K562 (cell line): ENCODE data around the gene LRRC75A. TPM values are rescaled to one million over a fixed set of nuclear protein-coding genes. Genes with fewer than 3 reads are reported as not detected.

Experiments used
- ARID1B ChIP-seq: fragments of 450-650 bp; IDR thresholded peaks from 2 replicates; pipeline ENCODE4 v1.6.1; 2016; ENCODE audit warnings: antibody characterized with exemption, mild to moderate bottlenecking, inconsistent platforms
- DACH1 ChIP-seq: fragments of 450-650 bp; IDR thresholded peaks from 2 replicates; pipeline ENCODE4 v1.6.1; 2018; ENCODE audit not compliant: partially characterized antibody
- EHMT2 ChIP-seq: fragments of 450-650 bp; IDR thresholded peaks from 2 replicates; pipeline ENCODE4 v1.6.1; 2018; ENCODE audit warnings: antibody characterized with exemption
- EP300 ChIP-seq: IDR thresholded peaks from 2 replicates; pipeline ENCODE4 v1.6.1; 2012; ENCODE audit warnings: low read length, improper control_type of control experiment
- ESRRA ChIP-seq: fragments of 450-650 bp; IDR thresholded peaks from 2 replicates; pipeline ENCODE4 v1.6.1; 2014; ENCODE audit warnings: low read depth, mild to moderate bottlenecking, moderate library complexity, borderline replicate concordance
- ETV1 ChIP-seq: fragments of 450-650 bp; conservative IDR thresholded peaks from 2 replicates; pipeline ENCODE4 v1.6.1; 2016; ENCODE audit warnings: missing genetic modification characterization, control low read depth, low read depth, missing compliant biosample characterization
- FOSL1 ChIP-seq: fragments of 200-800 bp; sonication (Bioruptor generic); conservative IDR thresholded peaks from 2 replicates; pipeline ENCODE4 v1.6.1; 2016; ENCODE audit warnings: missing genetic modification characterization, missing compliant biosample characterization
- GABPA ChIP-seq: fragments of 200-800 bp; sonication (Bioruptor generic); conservative IDR thresholded peaks from 2 replicates; pipeline ENCODE4 v1.6.1; 2016; ENCODE audit warnings: low read depth, missing genetic modification characterization, missing compliant biosample characterization
- GABPB1 ChIP-seq: sonication (generic); formaldehyde crosslinking; IDR thresholded peaks from 2 replicates; pipeline ENCODE4 v1.8.0; 2022; ENCODE audit warnings: mild to moderate bottlenecking, missing genetic modification reagents
- HOMEZ ChIP-seq: fragments of 250-450 bp; sonication (Bioruptor Pico); IDR thresholded peaks from 2 replicates; pipeline ENCODE4 v1.4.0; 2020; ENCODE audit warnings: mild to moderate bottlenecking, moderate library complexity
- JUN ChIP-seq, 2 experiments: sonication (generic) in 1 of 2; formaldehyde crosslinking in 1 of 2; IDR thresholded peaks; 2 replicates each; pipeline versions ENCODE4 v1.6.1 to v1.8.0; 2012 to 2022; ENCODE audit warnings: borderline replicate concordance in 2 of 2, mild to moderate bottlenecking in 2 of 2, improper control_type of control experiment in 1 of 2, low read depth in 1 of 2, low read length in 1 of 2, missing genetic modification reagents in 1 of 2
- KLF16 ChIP-seq: IDR thresholded peaks from 2 replicates; pipeline ENCODE4 v1.6.1; 2016; ENCODE audit warnings: antibody characterized with exemption
- KLF6 ChIP-seq: fragments of 250-450 bp; sonication (Bioruptor Pico); IDR thresholded peaks from 2 replicates; pipeline ENCODE4 v1.4.0; 2020; ENCODE audit warnings: mild to moderate bottlenecking, moderate library complexity, borderline replicate concordance
- NCOA4 ChIP-seq: fragments of 450-650 bp; IDR thresholded peaks from 2 replicates; pipeline ENCODE4 v1.6.1; 2018; ENCODE audit warnings: mild to moderate bottlenecking; ENCODE audit not compliant: partially characterized antibody
- NR3C1 ChIP-seq: sonication (generic); formaldehyde crosslinking; IDR thresholded peaks from 2 replicates; pipeline ENCODE4 v1.8.1; 2022; ENCODE audit warnings: missing genetic modification reagents
- SMAD4 ChIP-seq: fragments of 250-450 bp; sonication (Bioruptor Pico); conservative IDR thresholded peaks from 2 replicates; pipeline ENCODE4 v1.8.0; 2021; ENCODE audit warnings: inconsistent platforms, mild to moderate bottlenecking, moderate library complexity
- U2AF1 ChIP-seq: fragments of 200-400 bp; formaldehyde crosslinking; optimal IDR thresholded peaks from 2 replicates; pipeline ENCODE3; 2017; ENCODE audit warnings: mild to moderate bottlenecking, low read depth, low read length, moderate library complexity
- ZNF318 ChIP-seq, 2 experiments: fragments of 450-650 bp; IDR thresholded peaks; 2 replicates each; pipeline ENCODE4 v1.6.1; 2016; ENCODE audit warnings: mild to moderate bottlenecking in 2 of 2, borderline replicate concordance in 1 of 2, low read depth in 1 of 2, moderate library complexity in 1 of 2
- ZNF41 ChIP-seq: fragments of 250-450 bp; sonication (Bioruptor Pico); conservative IDR thresholded peaks from 2 replicates; pipeline ENCODE4 v1.4.0; 2020; ENCODE audit warnings: mild to moderate bottlenecking
- polyA plus RNA-seq, 8 experiments: library from polyadenylated mRNA; depleted of rRNA in 4 of 8; stranded (reverse) in 5 of 8; unstranded in 3 of 8; fragments of >200 nt; fragmentation: Nextera tagmentation in 2 of 8; fragmentation: Illumina TruSeq in 1 of 8; extraction: Ambion mirVana in 2 of 8; extraction: Trizol in 1 of 8; gene quantifications; 2 replicates each; pipeline versions ENCODE4 v1.2.1 to v1.2.3, GENCODE V29; 2011 to 2014; ENCODE audit warnings: inconsistent platforms in 1 of 8, missing spikeins in 1 of 8
- total RNA-seq, 7 experiments: library from RNA; depleted of rRNA in 6 of 7; stranded (reverse); fragments of >200 nt in 6 of 7; fragmentation: Illumina TruSeq in 2 of 7; extraction: Trizol in 2 of 7; gene quantifications; 2 replicates each; pipeline versions ENCODE4 v1.2.1 to v1.2.3, GENCODE V29; 2011 to 2021; ENCODE audit warnings: low replicate concordance in 1 of 7

LRRC75A gene
- total and polyA plus RNA-seq, 9 of the 15 experiments (the other 6 are each of a cell fraction or from before 2014, with no cell fraction given), result 0.04 to 0.34 (median 0.08) TPM; not detected in 5

- TF ChIP-seq ZNF318 (IDR thresholded peaks at IDR 0.05; ENCODE audit: borderline replicate concordance in 1 of 2, low read depth in 1 of 2) (0 out of 4 replicates have a peak, but pooled peaks of 1 of the 2 experiments have one; percentile 33), ETV1 (tag) (0 out of 2 replicates have a peak, but pooled peaks have one; percentile 18), GABPA (tag) (peak; percentile 64), EHMT2 (no peak), U2AF1 (no peak), FOSL1 (tag) (peak; percentile 91), ZNF41 (no peak), NCOA4 (no peak), HOMEZ (no peak), ARID1B (peak; percentile 43; the same call in 1 of the 2 replicates), JUN (IDR thresholded peaks at IDR 0.05; ENCODE audit: borderline replicate concordance, low read depth, low read length) (peak; percentile 70), JUN (CRISPR knock-in tag; IDR thresholded peaks at IDR 0.05; ENCODE audit: borderline replicate concordance) (no peak), EP300 (peak; percentile 56; the same call in 1 of the 2 replicates), KLF16 (no peak), KLF6 (CRISPR knock-in tag) (no peak), SMAD4 (CRISPR knock-in tag) (no peak), NR3C1 (CRISPR knock-in tag) (no peak), ESRRA (peak; percentile 59; the same call in 1 of the 2 replicates), DACH1 (peak; percentile 27), GABPB1 (CRISPR knock-in tag) (peak; percentile 35; the same call in 1 of the 2 replicates)
These were observed 24.6 kb upstream of the LRRC75A start (continued) for GRCh38 chr17:16516594-16517051.
